Body of pancreas (tissue), 4 donors: ENCODE measurements around the gene GM2A. TPM values are rescaled to one million over a fixed set of nuclear protein-coding genes. Genes with fewer than 3 reads are reported as not detected.

ENCODE experiments used
- ATAC-seq: fragments of 150-250 bp; one replicate; pipeline ENCODE4 v1.9.1; 2016
- DNase-seq, 4 donors: peaks; one replicate each; pipeline ENCODE4 v3.0.0-alpha.2; 2019
- H3K27ac ChIP-seq, 4 donors: fragments of 200-600 bp; sonication (generic); 1 replicate in 3 of 4; 2 replicates in 1 of 4; pipeline versions ENCODE4 v1.5.1 to v1.6.1; 2016 to 2019; ENCODE audit warnings: mild to moderate bottlenecking in 1 of 4, mixed read lengths in 1 of 4, moderate library complexity in 1 of 4
- H3K27me3 ChIP-seq, 2 donors: fragments of 200-600 bp; sonication (generic); one replicate each; pipeline ENCODE4 v1.6.0; 2016; ENCODE audit warnings: mild to moderate bottlenecking in 1 of 2
- H3K36me3 ChIP-seq, 2 donors: fragments of 200-600 bp; sonication (generic); replicated peaks in 1 of 2; 2 replicates each; pipeline ENCODE4 v1.5.1; 2016; ENCODE audit warnings: low read depth in 2 of 2; ENCODE audit not compliant: insufficient read depth in 1 of 2
- H3K4me1 ChIP-seq: fragments of 200-600 bp; sonication (generic); one replicate; pipeline ENCODE4 v1.6.0; 2016
- H3K4me3 ChIP-seq, 2 donors: fragments of 200-600 bp; sonication (generic); 1 replicate in 1 of 2; 2 replicates in 1 of 2; pipeline ENCODE4 v1.5.1; 2016 to 2019
- H3K9me3 ChIP-seq, 3 donors: fragments of 200-600 bp; sonication (generic); 1 replicate in 2 of 3; 2 replicates in 1 of 3; pipeline ENCODE4 v1.5.1; 2016
- CTCF ChIP-seq, 7 experiments: fragments of 450-650 bp in 4 of 7; fragments of 200-600 bp in 3 of 7; sonication (generic) in 3 of 7; IDR thresholded peaks; one replicate each; pipeline ENCODE4 v1.5.1; 2016 to 2019; ENCODE audit warnings: antibody characterized with exemption in 7 of 7
- POLR2A ChIP-seq, 3 donors: fragments of 450-650 bp; IDR thresholded peaks; one replicate each; pipeline ENCODE4 v1.6.1; 2016; ENCODE audit warnings: antibody characterized with exemption in 3 of 3, mild to moderate bottlenecking in 2 of 3
- WGBS, 2 donors: methylation state at CpG; one replicate each; pipeline ENCODE4 v1.1.5; 2017; 5-methylcytosine and 5-hydroxymethylcytosine counted together
- intact Hi-C: fragments of 100-400 bp; cut with DNase I; formaldehyde crosslinking; loops from one replicate; pipeline ENCODE4 v1.15.1; 2023
- total RNA-seq, 2 donors: library from RNA; depleted of rRNA; stranded (reverse); fragments of >200 nt; gene quantifications; one replicate each; pipeline ENCODE4 v1.1.0, GENCODE V29; 2016

GM2A gene
- total RNA-seq, 2 donors from 2014 or later, result 8.9 to 17.9 TPM

- Histone ChIP-seq H3K9me3 (no peaks in the 10 kb centered on the region), H3K4me1 (peaks cover 38% of the 10 kb centered on the region), H3K36me3 (no peaks in the 10 kb centered on the region), H3K27ac (no peak overlapping the region), H3K4me3 (no peak overlapping the region), H3K27me3 (no peaks in the 10 kb centered on the region)
- no peak for ATAC-seq
- no peak for DNase-seq
- intact Hi-C loops, result no loop called here
- no peak for TF ChIP-seq CTCF (IDR thresholded peaks at IDR 0.05)
- TF ChIP-seq POLR2A (IDR thresholded peaks at IDR 0.05), result no peak
- WGBS, 2 donors, result 96 to 98% methylated on average over 4 of the region's 4 CpGs
These were observed 27.9 kb upstream of the GM2A start for GRCh38 chr5:151225071-151225470.

GRCh38 chr5:151225475-151225874 lies 27.5 kb upstream of the GM2A start:
- DNase-seq (no peak), ATAC-seq (no peak)
- intact Hi-C loops, result no loop called here
- Histone ChIP-seq H3K27ac (no peak overlapping the region), H3K36me3 (no peaks in the 10 kb centered on the region), H3K9me3 (no peaks in the 10 kb centered on the region), H3K4me1 (peaks cover 34% of the 10 kb centered on the region), H3K27me3 (no peaks in the 10 kb centered on the region), H3K4me3 (no peak overlapping the region)
- 78 to 86% methylated on average over 5 of the region's 5 CpGs for WGBS, 2 donors
- TF ChIP-seq CTCF (IDR thresholded peaks at IDR 0.05), result no peak

- WGBS, 2 donors, result 67 to 77% methylated on average over 6 of the region's 6 CpGs
- Histone ChIP-seq H3K27ac (no peak overlapping the region), H3K4me1 (peaks cover 9% of the 10 kb centered on the region), H3K27me3 (no peaks in the 10 kb centered on the region), H3K36me3 (no peaks in the 10 kb centered on the region), H3K9me3 (no peaks in the 10 kb centered on the region), H3K4me3 (no peak overlapping the region)
- TF ChIP-seq CTCF (IDR thresholded peaks at IDR 0.05) (no peak), POLR2A (IDR thresholded peaks at IDR 0.05) (no peak)
- intact Hi-C loops, result no loop called here
- DNase-seq (no peak), ATAC-seq (no peak)
These were observed 25.0 kb upstream of the GM2A start for GRCh38 chr5:151227918-151228447.

GRCh38 chr5:151228986-151229385 lies 24.0 kb upstream of the GM2A start:
- ATAC-seq, result no peak
- Histone ChIP-seq H3K27me3 (no peaks in the 10 kb centered on the region), H3K4me1 (peaks cover 11% of the 10 kb centered on the region), H3K9me3 (no peaks in the 10 kb centered on the region), H3K4me3 (no peak overlapping the region), H3K36me3 (no peaks in the 10 kb centered on the region), H3K27ac (no peak overlapping the region)
- no peak for TF ChIP-seq CTCF (IDR thresholded peaks at IDR 0.05)
- no peak for TF ChIP-seq POLR2A (IDR thresholded peaks at IDR 0.05)
- intact Hi-C loops, result no loop called here
- 69 to 70% methylated on average over 2 of the region's 2 CpGs for WGBS, 2 donors
- DNase-seq, result no peak

GRCh38 chr5:151230048-151230680 lies 22.8 kb upstream of the GM2A start:
- intact Hi-C loops, result no loop called here
- no peaks in the 10 kb centered on the region for H3K36me3 ChIP-seq
- no peak for ATAC-seq
- H3K27me3 ChIP-seq, result no peaks in the 10 kb centered on the region
- peaks cover 18% of the 10 kb centered on the region for H3K4me1 ChIP-seq
- TF ChIP-seq CTCF (IDR thresholded peaks at IDR 0.05), result no peak
- TF ChIP-seq POLR2A (IDR thresholded peaks at IDR 0.05), result no peak
- H3K27ac ChIP-seq, result no peak overlapping the region
- H3K9me3 ChIP-seq, result no peaks in the 10 kb centered on the region
- 63 to 70% methylated on average over 6 of the region's 6 CpGs for WGBS, 2 donors
- DNase-seq, result no peak
- H3K4me3 ChIP-seq, result no peak overlapping the region
